Stimulated activated CD8-positive, alpha-beta memory T cell treated with anti-CD3 and anti-CD28 coated beads, Interleukin-12 subunit alpha, Interleukin-12 subunit beta, amount 100 ng/mL, for 24 hours (primary cell): ENCODE data around the gene CBX8.

ENCODE experiments used
- DNase-seq: peaks from one replicate; pipeline ENCODE4 v3.0.0-alpha.2; 2020; ENCODE audit errors: extremely low read depth

The CBX8 gene

GRCh38 chr17:79796763-79797491 is at the start of gene CBX8:
CBX8 (minus strand) TSS chr17:79797077; CDS start chr17:79796998, 79 bp downstream.
- DNase-seq: peak; percentile 99

GRCh38 chr17:79845601-79845949 is 48.7 kb upstream of the CBX8 start:
- DNase-seq: no peak

- DNase-seq: no peak
These were observed 48.2 kb upstream of the CBX8 start for GRCh38 chr17:79844869-79845600.

GRCh38 chr17:79843816-79844800 is 47.2 kb upstream of the CBX8 start:
- DNase-seq: no peak

GRCh38 chr17:79843474-79843815 is 46.6 kb upstream of the CBX8 start:
- DNase-seq: no peak

- DNase-seq: no peak
These were observed 46.0 kb upstream of the CBX8 start for GRCh38 chr17:79842656-79843473.

GRCh38 chr17:79842136-79842655 is 45.3 kb upstream of the CBX8 start:
- DNase-seq: no peak

GRCh38 chr17:79841369-79842135 is 44.7 kb upstream of the CBX8 start:
- DNase-seq: no peak

- DNase-seq: no peak
These were observed 44.1 kb upstream of the CBX8 start for GRCh38 chr17:79840989-79841286.

- no peak for DNase-seq
These were observed 43.6 kb upstream of the CBX8 start for GRCh38 chr17:79840269-79840988.

- DNase-seq: peak; percentile 80
These were observed 42.7 kb upstream of the CBX8 start, which contains the start of gene CBX4 for GRCh38 chr17:79839356-79840268. CBX4 (minus strand) TSS chr17:79839440; CDS start chr17:79839251, 189 bp downstream.

- no peak for DNase-seq
These were observed 41.8 kb upstream of the CBX8 start for GRCh38 chr17:79838522-79839274.

GRCh38 chr17:79837888-79838521 is 41.1 kb upstream of the CBX8 start:
- DNase-seq: no peak

- no peak for DNase-seq
These were observed 40.4 kb upstream of the CBX8 start for GRCh38 chr17:79836972-79837887.

- DNase-seq: no peak
These were observed 39.7 kb upstream of the CBX8 start for GRCh38 chr17:79836510-79836971.

GRCh38 chr17:79835953-79836509 is 39.2 kb upstream of the CBX8 start:
- no peak for DNase-seq
